Activated CD4-positive, alpha-beta T cell treated with anti-CD3 and anti-CD28 coated beads, Interleukin-2, amount 10 ng/mL, durations not matched to agents 24 days and 14 days (primary cell): Measurements from ENCODE around the gene SRRD. TPM values are rescaled to one million over a fixed set of nuclear protein-coding genes. Genes with fewer than 3 reads are reported as not detected.

Experiments
- DNase-seq: peaks from one replicate; pipeline ENCODE4 v3.0.0; 2022
- H3K27ac Mint-ChIP-seq: one replicate; pipeline ENCODE4 v1.8.0; 2022; ENCODE audit warnings: mild to moderate bottlenecking, mixed read lengths
- H3K27me3 Mint-ChIP-seq: one replicate; pipeline ENCODE4 v1.8.0; 2022; ENCODE audit warnings: mixed read lengths
- H3K36me3 Mint-ChIP-seq: one replicate; pipeline ENCODE4 v1.8.0; 2022; ENCODE audit warnings: low read depth, mild to moderate bottlenecking, mixed read lengths
- H3K4me1 Mint-ChIP-seq: one replicate; pipeline ENCODE4 v1.8.0; 2021; ENCODE audit warnings: mixed read lengths
- H3K4me3 Mint-ChIP-seq: one replicate; pipeline ENCODE4 v1.8.0; 2022; ENCODE audit warnings: mild to moderate bottlenecking, moderate library complexity, mixed read lengths
- H3K9me3 Mint-ChIP-seq: one replicate; pipeline ENCODE4 v1.8.0; 2021; ENCODE audit warnings: mixed read lengths
- intact Hi-C: fragments of 100-400 bp; cut with micrococcal nuclease; formaldehyde crosslinking; loops from one replicate; pipeline ENCODE4 v1.15.1; 2023
- total RNA-seq: library from RNA; stranded (reverse); gene quantifications from 2 replicates; pipeline ENCODE4 v1.2.3, GENCODE V29; 2022

Gene SRRD
- total RNA-seq, 1 donor from 2014 or later, result 28.1 TPM

GRCh38 chr22:26482161-26482560, 1.5 kb upstream of the SRRD start:
- intact Hi-C loops, result loop anchor here (2.0 to 5.0 kb wide), 3 partner anchors 83 to 1435 kb away; partner anchors contain the start of gene PITPNB
- H3K9me3 Mint-ChIP-seq, result no peaks in the 10 kb centered on the region
- H3K36me3 Mint-ChIP-seq, result peaks cover 36% of the 10 kb centered on the region
- peaks cover 67% of the 10 kb centered on the region for H3K4me1 Mint-ChIP-seq
- H3K4me3 Mint-ChIP-seq, result peak overlapping the region; percentile 78
- no peaks in the 10 kb centered on the region for H3K27me3 Mint-ChIP-seq
- no peak for DNase-seq
- H3K27ac Mint-ChIP-seq, result peak overlapping the region; percentile 89

DNA sequence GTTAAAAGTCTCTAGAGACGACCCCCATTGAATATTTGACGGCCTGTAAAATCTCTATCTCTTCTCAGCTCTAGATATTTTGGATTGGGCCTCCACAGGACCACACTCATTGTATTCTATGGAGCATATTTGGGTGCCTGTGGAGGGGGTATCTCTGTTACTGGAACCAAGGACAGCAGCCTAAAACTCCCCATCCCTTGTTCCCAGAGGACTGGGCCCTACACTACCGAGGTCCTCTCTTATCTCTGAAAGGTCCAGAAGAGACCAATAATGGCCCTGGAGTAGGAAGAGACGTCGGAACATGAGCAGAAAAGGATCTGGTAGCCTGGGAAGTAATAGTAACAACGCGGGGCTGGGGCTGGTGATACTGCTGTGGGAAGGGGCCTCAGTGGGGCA, 636 bp upstream of the SRRD start:
- no peak for DNase-seq
- H3K27ac Mint-ChIP-seq, result peak overlapping the region; percentile 89
- no peaks in the 10 kb centered on the region for H3K27me3 Mint-ChIP-seq
- H3K36me3 Mint-ChIP-seq, result peaks cover 28% of the 10 kb centered on the region
- peak overlapping the region; percentile 78 for H3K4me3 Mint-ChIP-seq
- no peaks in the 10 kb centered on the region for H3K9me3 Mint-ChIP-seq
- H3K4me1 Mint-ChIP-seq, result peaks cover 58% of the 10 kb centered on the region
- intact Hi-C loops, result loop anchor here (1.0 to 5.0 kb wide), 6 partner anchors 29 to 1434 kb away; partner anchors contain the start of genes PITPNB, TFIP11 and TPST2

- Mint-ChIP-seq H3K27ac (peak overlapping the region; percentile 89), H3K9me3 (no peaks in the 10 kb centered on the region), H3K36me3 (peaks cover 30% of the 10 kb centered on the region), H3K27me3 (no peaks in the 10 kb centered on the region), H3K4me3 (peak overlapping the region; percentile 78), H3K4me1 (peaks cover 53% of the 10 kb centered on the region)
- intact Hi-C loops, result loop anchor here (5.0 kb wide), 1 partner anchor 1433 kb away; the partner anchor contains the start of gene PITPNB
- no peak for DNase-seq
Observed at GRCh38 chr22:26484360-26484706, 656 bp downstream of the SRRD start.

DNA sequence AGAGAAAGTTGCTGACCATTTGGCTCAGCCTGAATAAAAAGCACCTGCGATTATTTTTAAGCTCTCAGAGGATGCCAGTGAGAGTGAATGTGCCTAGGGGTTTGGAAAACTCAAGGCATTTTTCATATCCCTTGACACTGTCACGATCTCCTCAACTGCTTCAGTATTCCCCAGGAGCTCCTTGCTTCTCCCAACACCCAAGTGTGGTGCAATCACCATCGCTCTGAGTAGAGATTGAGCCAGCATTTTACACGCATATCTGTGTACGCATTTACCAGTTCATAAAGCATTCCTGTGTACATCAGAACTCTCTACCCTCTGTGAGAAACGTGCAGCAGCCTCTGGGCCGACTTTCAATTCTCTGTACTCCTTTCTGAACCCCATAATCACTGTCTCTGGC, 1.3 kb downstream of the SRRD start:
- Mint-ChIP-seq H3K27me3 (no peaks in the 10 kb centered on the region), H3K4me3 (peak overlapping the region; percentile 78), H3K9me3 (no peaks in the 10 kb centered on the region), H3K27ac (peak overlapping the region; percentile 46), H3K36me3 (peaks cover 29% of the 10 kb centered on the region), H3K4me1 (peaks cover 48% of the 10 kb centered on the region)
- intact Hi-C loops, result no loop called here
- DNase-seq, result no peak

DNA sequence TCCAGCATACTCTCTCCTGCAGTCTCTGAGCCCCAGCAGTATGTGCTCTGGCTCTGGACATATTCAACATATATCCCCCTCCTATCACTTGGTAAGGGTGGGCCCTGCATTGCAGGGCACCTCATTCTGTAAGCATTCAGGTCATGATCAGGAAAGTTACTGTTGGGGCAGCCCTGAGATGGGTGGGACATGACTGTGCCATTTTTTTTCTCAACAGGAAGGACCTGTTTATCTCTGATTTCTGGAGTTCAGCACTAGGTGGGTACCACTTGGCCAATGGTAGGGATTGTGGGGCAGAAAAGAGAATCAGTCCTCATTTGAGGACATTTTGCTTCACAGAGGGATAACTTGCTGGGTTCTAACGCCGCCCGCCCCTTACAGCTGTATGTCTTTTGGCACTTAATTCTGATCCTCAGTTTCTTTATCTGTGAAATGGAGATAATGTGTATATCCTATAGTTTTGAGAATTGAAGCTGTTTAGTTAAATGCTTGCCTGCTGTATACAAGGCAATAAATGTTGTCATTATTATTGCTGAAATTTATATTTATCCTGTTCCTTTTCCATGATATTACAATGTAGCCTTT, 2.2 kb downstream of the SRRD start:
- no peak overlapping the region for H3K27ac Mint-ChIP-seq
- intact Hi-C loops, result no loop called here
- DNase-seq, result no peak
- H3K4me3 Mint-ChIP-seq, result peak overlapping the region; percentile 78
- peaks cover 42% of the 10 kb centered on the region for H3K4me1 Mint-ChIP-seq
- no peaks in the 10 kb centered on the region for H3K9me3 Mint-ChIP-seq
- no peaks in the 10 kb centered on the region for H3K27me3 Mint-ChIP-seq
- H3K36me3 Mint-ChIP-seq, result peaks cover 28% of the 10 kb centered on the region

GRCh38 chr22:26486394-26486793, 2.7 kb downstream of the SRRD start:
- DNase-seq, result no peak
- H3K4me3 Mint-ChIP-seq, result no peak overlapping the region

DNA sequence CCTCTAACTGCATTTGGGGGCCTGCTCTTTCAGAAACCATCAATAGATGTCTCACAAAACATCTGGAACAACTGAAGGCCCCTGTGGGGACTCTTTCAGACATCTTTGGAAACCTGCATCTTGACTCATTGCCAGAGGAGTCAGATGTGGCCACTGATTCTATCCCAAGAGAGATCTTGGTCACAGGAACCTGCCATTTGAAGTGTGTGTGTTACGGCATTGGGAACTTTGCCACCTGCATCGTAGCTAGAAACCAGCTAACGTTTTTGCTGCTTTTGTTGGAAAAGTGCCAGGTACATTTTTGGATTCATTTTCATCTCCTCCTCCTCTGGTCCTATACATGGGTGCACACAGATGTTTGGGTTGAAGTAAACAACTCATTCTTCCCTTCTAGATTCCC, 4.3 kb downstream of the SRRD start:
- peaks cover 22% of the 10 kb centered on the region for H3K4me1 Mint-ChIP-seq
- H3K27ac Mint-ChIP-seq, result no peak overlapping the region
- peaks cover 34% of the 10 kb centered on the region for H3K36me3 Mint-ChIP-seq
- H3K27me3 Mint-ChIP-seq, result no peaks in the 10 kb centered on the region
- H3K9me3 Mint-ChIP-seq, result no peaks in the 10 kb centered on the region
- DNase-seq, result no peak
- H3K4me3 Mint-ChIP-seq, result no peak overlapping the region
- intact Hi-C loops, result no loop called here

More at GRCh38 chr22:26486394-26486793, 2.7 kb downstream of the SRRD start:
- intact Hi-C loops, result no loop called here
- Mint-ChIP-seq H3K4me1 (peaks cover 37% of the 10 kb centered on the region), H3K27me3 (no peaks in the 10 kb centered on the region), H3K9me3 (no peaks in the 10 kb centered on the region), H3K27ac (no peak overlapping the region), H3K36me3 (peaks cover 27% of the 10 kb centered on the region)

DNA sequence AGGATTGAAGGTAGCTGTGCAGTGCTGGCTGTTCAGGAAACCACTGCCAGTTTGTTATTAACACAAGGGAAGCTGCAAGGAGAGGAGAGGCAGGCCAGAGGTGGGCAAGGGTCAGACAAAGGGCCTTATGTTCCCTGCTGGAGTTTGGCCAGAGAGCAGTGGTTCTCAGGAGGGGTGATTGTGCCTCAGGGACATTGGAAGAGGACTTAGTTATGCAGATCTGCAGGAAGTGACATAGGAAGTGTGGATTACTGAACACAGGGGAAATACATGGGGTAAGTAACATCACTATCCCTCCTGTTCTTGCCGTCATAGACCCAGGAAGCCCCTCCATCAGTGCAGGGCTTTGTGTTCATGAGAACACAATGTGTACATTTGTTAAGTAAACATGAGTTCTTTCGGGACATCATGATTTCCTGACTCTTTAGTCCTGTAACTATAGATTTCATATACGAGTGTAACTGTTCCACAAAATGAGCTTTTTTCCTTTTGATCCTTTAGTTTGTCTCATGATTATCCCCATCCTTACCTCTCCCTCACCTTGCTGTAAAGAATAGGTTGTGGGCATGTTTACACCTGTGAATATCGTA, 5.9 kb downstream of the SRRD start:
- H3K27me3 Mint-ChIP-seq, result no peaks in the 10 kb centered on the region
- H3K36me3 Mint-ChIP-seq, result peaks cover 46% of the 10 kb centered on the region
- no peaks in the 10 kb centered on the region for H3K9me3 Mint-ChIP-seq
- peak overlapping the region; percentile 14 for H3K27ac Mint-ChIP-seq
- no peak overlapping the region for H3K4me3 Mint-ChIP-seq
- no peak for DNase-seq
- intact Hi-C loops, result no loop called here
- H3K4me1 Mint-ChIP-seq, result peaks cover 26% of the 10 kb centered on the region

DNA sequence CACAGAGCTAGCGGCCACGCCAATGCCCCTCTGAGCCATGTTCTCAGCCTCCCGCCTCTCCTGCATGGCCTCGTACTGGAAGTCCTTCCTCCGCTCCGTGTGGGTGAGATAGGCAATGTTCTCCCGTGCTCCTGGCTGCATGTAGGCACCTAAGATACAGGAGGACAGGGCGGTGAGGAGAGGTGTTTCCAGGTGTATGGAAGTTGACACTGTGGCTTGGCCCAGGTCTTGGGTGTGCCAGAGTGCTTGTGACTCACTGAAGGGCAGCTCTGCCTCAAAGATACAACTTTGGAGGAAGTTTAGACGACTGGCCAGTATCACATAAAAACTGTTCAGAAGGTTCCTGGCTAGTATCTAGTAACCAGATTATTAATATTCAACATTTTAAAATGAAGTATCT, 8.5 kb downstream of the SRRD start:
- no peaks in the 10 kb centered on the region for H3K27me3 Mint-ChIP-seq
- no peak overlapping the region for H3K4me3 Mint-ChIP-seq
- no peak for DNase-seq
- H3K27ac Mint-ChIP-seq, result no peak overlapping the region
- H3K9me3 Mint-ChIP-seq, result no peaks in the 10 kb centered on the region
- intact Hi-C loops, result no loop called here
- H3K36me3 Mint-ChIP-seq, result peaks cover 61% of the 10 kb centered on the region
- peaks cover 15% of the 10 kb centered on the region for H3K4me1 Mint-ChIP-seq

GRCh38 chr22:26494506-26494905, 10.8 kb downstream of the SRRD start:
- H3K36me3 Mint-ChIP-seq, result peaks cover 64% of the 10 kb centered on the region
- no peak for DNase-seq

DNA sequence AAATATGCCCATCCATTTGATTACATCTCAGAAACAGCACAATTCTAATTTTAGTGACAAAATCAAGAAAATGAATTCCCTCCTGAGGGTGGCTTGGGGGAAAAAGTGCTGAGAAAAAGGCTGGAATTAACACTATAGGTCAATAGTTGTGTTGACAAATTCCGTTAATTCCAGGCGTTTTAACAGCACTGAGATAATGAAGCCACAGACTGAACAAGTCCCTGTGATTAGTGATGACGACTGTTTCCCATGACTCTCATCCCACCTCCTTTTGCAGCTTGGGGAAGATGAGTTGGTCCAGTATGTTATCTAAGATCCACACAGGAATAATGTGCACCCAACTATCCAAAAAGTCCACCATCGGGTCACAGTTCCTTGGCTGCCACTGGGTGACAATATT, 12.8 kb downstream of the SRRD start:
- H3K27ac Mint-ChIP-seq, result no peak overlapping the region
- no peaks in the 10 kb centered on the region for H3K27me3 Mint-ChIP-seq
- intact Hi-C loops, result no loop called here
- DNase-seq, result no peak
- peaks cover 67% of the 10 kb centered on the region for H3K36me3 Mint-ChIP-seq
- H3K4me3 Mint-ChIP-seq, result no peak overlapping the region
- no peaks in the 10 kb centered on the region for H3K9me3 Mint-ChIP-seq
- H3K4me1 Mint-ChIP-seq, result peaks cover 15% of the 10 kb centered on the region

More at GRCh38 chr22:26494506-26494905, 10.8 kb downstream of the SRRD start:
- intact Hi-C loops, result no loop called here
- Mint-ChIP-seq H3K4me1 (peaks cover 11% of the 10 kb centered on the region), H3K27me3 (no peaks in the 10 kb centered on the region), H3K4me3 (no peak overlapping the region), H3K27ac (peak overlapping the region; percentile 46), H3K9me3 (no peaks in the 10 kb centered on the region)

GRCh38 chr22:26499188-26499703, 15.6 kb downstream of the SRRD start:
- no peak overlapping the region for H3K4me3 Mint-ChIP-seq
- no peaks in the 10 kb centered on the region for H3K9me3 Mint-ChIP-seq
- peaks cover 25% of the 10 kb centered on the region for H3K4me1 Mint-ChIP-seq
- peak overlapping the region; percentile 62 for H3K27ac Mint-ChIP-seq
- intact Hi-C loops, result no loop called here
- DNase-seq, result no peak
- no peaks in the 10 kb centered on the region for H3K27me3 Mint-ChIP-seq
- peaks cover 69% of the 10 kb centered on the region for H3K36me3 Mint-ChIP-seq

DNA sequence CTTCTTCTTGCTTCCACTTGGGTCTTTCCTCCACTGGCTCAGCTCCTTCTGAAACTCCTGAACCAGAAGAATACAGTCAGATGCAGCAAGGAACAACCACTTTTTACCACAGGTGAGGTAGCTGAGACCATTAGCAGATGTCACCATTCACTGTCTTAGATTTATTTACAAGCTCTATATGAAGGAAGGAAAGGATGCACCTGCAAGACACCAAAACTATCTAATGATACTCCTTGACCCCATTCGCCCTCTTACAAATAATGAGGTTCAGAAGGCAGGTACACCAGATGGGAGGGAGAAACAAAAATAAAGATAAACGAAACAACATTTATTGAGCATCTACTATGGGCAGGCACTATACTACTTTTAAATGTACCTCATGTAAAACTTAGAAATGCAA, 18.3 kb downstream of the SRRD start:
- Mint-ChIP-seq H3K27me3 (no peaks in the 10 kb centered on the region), H3K27ac (no peak overlapping the region), H3K4me3 (no peak overlapping the region), H3K9me3 (no peaks in the 10 kb centered on the region), H3K4me1 (peaks cover 29% of the 10 kb centered on the region), H3K36me3 (peaks cover 68% of the 10 kb centered on the region)
- no peak for DNase-seq
- intact Hi-C loops, result no loop called here

- intact Hi-C loops, result no loop called here
- H3K9me3 Mint-ChIP-seq, result no peaks in the 10 kb centered on the region
- H3K4me1 Mint-ChIP-seq, result peaks cover 29% of the 10 kb centered on the region
- H3K4me3 Mint-ChIP-seq, result peak overlapping the region; percentile 68
- peak overlapping the region; percentile 82 for H3K27ac Mint-ChIP-seq
- no peaks in the 10 kb centered on the region for H3K27me3 Mint-ChIP-seq
- DNase-seq, result peak; percentile 91
- peaks cover 64% of the 10 kb centered on the region for H3K36me3 Mint-ChIP-seq
Observed at GRCh38 chr22:26502688-26503561, 19.2 kb downstream of the SRRD start.
